Measurements from ENCODE around the gene AMBRA1.

GRCh38 chr11:46472662-46472994 lies 121.2 kb downstream of the AMBRA1 start:
- TF ChIP-seq EZH2 (IDR thresholded peaks at IDR 0.05; ENCODE audit: borderline replicate concordance, low read depth, low read length, severe bottlenecking) (no peak), CTCF (IDR thresholded peaks at IDR 0.05; ENCODE audit: borderline replicate concordance, extremely low read depth, low read length, poor library complexity, severe bottlenecking) (no peak)
